ENCODE data around the gene ARRDC4.

ARRDC4 gene, protein sequence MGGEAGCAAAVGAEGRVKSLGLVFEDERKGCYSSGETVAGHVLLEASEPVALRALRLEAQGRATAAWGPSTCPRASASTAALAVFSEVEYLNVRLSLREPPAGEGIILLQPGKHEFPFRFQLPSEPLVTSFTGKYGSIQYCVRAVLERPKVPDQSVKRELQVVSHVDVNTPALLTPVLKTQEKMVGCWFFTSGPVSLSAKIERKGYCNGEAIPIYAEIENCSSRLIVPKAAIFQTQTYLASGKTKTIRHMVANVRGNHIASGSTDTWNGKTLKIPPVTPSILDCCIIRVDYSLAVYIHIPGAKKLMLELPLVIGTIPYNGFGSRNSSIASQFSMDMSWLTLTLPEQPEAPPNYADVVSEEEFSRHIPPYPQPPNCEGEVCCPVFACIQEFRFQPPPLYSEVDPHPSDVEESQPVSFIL

DNA sequence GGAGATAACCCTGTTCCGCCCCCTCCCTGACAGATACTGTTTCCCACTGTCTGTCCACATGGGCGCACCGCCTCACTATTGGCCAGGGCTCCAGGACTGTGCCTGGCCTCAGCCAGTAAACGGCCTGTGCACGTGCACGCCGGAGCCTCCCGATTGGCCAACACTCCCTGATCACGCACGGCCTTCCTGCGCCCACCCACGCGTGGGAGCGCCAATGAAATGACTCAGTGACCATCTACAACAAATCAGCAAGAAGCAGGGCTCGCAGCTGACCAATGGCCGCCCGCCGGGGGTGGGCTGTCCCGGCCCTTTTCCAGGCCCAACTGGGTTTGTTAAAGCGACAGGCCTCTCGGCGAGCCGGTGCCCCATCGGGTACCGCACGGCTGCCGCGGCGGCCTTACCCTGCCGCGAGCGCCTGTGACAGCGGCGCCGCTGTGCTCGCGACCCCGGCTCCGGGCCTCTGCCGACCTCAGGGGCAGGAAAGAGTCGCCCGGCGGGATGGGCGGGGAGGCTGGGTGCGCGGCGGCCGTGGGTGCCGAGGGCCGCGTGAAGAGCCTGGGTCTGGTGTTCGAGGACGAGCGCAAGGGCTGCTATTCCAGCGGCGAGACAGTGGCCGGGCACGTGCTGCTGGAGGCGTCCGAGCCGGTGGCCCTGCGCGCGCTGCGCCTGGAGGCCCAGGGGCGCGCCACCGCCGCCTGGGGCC lies at the start of gene ARRDC4:
TSS of gene ARRDC4 (plus strand) at position 340 of the 703 bp plus-strand sequence. CDS start at position 499, 159 bp downstream.
- TF ChIP-seq, protein P1, sequence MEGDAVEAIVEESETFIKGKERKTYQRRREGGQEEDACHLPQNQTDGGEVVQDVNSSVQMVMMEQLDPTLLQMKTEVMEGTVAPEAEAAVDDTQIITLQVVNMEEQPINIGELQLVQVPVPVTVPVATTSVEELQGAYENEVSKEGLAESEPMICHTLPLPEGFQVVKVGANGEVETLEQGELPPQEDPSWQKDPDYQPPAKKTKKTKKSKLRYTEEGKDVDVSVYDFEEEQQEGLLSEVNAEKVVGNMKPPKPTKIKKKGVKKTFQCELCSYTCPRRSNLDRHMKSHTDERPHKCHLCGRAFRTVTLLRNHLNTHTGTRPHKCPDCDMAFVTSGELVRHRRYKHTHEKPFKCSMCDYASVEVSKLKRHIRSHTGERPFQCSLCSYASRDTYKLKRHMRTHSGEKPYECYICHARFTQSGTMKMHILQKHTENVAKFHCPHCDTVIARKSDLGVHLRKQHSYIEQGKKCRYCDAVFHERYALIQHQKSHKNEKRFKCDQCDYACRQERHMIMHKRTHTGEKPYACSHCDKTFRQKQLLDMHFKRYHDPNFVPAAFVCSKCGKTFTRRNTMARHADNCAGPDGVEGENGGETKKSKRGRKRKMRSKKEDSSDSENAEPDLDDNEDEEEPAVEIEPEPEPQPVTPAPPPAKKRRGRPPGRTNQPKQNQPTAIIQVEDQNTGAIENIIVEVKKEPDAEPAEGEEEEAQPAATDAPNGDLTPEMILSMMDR (IDR thresholded peaks at IDR 0.05; ENCODE audit: extremely low read depth, insufficient read depth, missing control alignments) = no peak
- in situ Hi-C loops (cut with MboI; ENCODE audit: low pct_unique_long_range_greater_than_20kb, low sequenced_read_pairs, unreplicated experiment) = no loop called here
- DNase-seq (ENCODE audit: low spot score) = peak; percentile 31

DNA sequence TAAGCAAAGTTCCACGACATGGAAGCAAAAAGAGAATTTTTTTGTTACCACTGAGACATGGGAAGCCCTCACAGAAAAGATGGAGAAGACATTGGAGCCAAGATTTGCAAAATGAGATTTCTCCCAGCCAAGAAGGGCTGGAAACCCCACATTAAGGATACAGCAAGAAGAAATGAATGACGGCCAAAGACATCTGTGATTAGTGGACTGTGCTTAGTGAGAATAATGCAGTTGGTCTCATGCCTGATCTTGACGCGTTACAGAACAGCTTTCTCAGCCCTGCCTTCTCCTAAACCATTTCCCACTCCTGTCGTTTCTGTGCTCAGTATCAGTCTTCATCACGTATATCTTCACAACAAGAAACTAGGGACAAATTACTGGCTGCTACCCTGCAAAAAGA lies 45.8 kb upstream of the ARRDC4 start:
- in situ Hi-C loops (cut with MboI; ENCODE audit: low pct_unique_long_range_greater_than_20kb, low sequenced_read_pairs, unreplicated experiment) = loop anchor here (25.0 kb wide), 1 partner anchor 498 kb away; no protein-coding TSS in a partner anchor
- TF ChIP-seq, protein P1 (IDR thresholded peaks at IDR 0.05; ENCODE audit: extremely low read depth, insufficient read depth, missing control alignments) = no peak
- DNase-seq (ENCODE audit: low spot score) = no peak

DNA sequence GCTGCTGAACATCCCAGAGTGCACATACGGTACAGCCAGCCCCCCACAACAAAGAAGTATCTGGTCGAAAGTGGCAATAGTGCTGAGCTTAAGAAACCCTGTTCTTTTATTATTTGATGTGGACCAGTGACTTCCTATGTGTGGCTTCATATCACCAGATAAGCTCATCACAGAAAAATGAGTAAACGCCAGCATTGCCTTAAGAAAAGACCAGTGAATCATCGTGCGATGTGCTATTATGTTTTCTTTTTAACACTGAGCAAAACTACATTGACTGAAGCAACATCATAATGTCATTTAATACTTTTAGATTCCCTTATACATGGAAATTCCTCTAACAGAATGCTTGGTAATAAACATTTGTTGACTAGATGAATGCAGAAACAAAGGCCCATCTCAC lies 45.2 kb upstream of the ARRDC4 start:
- TF ChIP-seq, protein P1 (IDR thresholded peaks at IDR 0.05; ENCODE audit: extremely low read depth, insufficient read depth, missing control alignments) = no peak
- no peak for DNase-seq (ENCODE audit: low spot score)
- in situ Hi-C loops (cut with MboI; ENCODE audit: low pct_unique_long_range_greater_than_20kb, low sequenced_read_pairs, unreplicated experiment) = loop anchor here (25.0 kb wide), 1 partner anchor 497 kb away; no protein-coding TSS in a partner anchor

DNA sequence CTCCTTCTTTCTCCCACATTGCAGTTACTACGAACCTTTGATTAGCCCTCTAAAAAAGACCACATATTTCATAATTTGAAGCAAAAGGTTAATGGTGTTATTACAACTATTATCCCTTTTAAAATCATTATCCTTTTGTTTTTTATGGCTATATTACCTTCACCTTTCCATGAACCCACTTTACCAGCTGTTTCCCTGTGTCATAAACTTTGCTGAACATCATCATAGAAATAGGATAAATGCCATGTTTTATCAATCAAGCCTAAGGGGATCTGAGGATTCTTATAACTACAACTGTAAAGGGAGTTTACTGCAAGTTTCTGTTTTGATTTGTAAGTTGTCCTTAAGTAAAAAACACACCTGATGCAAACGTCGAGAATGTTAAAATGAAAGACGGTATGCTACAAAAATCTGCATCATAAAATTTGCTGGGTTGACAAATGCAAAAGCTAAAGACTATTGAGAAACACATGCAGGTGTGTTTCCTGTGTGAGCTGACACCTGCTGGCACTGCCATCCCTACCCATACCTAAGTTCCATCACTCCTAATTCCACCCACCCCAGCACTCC lies 39.1 kb upstream of the ARRDC4 start:
- in situ Hi-C loops (cut with MboI; ENCODE audit: low pct_unique_long_range_greater_than_20kb, low sequenced_read_pairs, unreplicated experiment) = loop anchor here (25.0 kb wide), 1 partner anchor 491 kb away; no protein-coding TSS in a partner anchor
- TF ChIP-seq, protein P1 (IDR thresholded peaks at IDR 0.05; ENCODE audit: extremely low read depth, insufficient read depth, missing control alignments) = no peak

DNA sequence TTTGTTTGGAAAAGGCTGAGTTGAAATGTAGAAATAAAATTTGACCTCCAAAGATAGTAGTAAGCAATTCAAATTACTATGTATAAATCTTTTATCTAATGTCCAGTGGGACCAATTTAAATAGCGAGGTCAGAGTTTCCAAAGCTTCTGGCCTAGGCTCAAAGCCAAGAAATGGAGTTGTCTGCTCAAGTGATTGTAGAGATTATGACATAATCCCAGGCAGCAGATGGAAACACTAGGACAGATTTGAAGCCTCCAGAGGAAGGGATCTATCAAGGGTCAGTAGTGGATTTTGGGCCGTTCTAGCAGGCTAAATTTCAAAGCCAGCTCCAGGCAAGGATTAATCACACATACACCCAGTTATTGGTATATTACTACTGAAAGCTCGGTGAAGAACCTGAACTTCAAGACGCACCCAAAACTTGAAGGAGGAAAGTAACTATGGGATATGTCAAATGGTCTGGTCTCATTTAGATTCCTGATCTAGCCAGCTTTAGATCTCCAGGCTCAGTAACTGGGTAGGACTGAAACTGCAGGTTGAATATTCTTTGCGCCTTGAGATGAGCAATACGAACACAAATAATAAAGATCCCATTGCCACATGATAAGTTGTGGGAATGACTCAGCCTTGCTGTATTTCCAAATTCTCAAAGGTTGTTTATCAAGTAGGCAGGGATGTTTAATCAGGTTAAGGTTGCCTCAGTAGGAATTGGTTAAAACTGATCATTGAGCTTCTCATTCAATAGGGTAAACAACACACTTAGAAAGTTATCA lies 30.9 kb upstream of the ARRDC4 start:
- TF ChIP-seq, protein P1 (IDR thresholded peaks at IDR 0.05; ENCODE audit: extremely low read depth, insufficient read depth, missing control alignments) = no peak
- in situ Hi-C loops (cut with MboI; ENCODE audit: low pct_unique_long_range_greater_than_20kb, low sequenced_read_pairs, unreplicated experiment) = no loop called here
- DNase-seq (ENCODE audit: low spot score) = no peak

More for the DNA sequence above, 39.1 kb upstream of the ARRDC4 start:
- DNase-seq (ENCODE audit: low spot score) = no peak

DNA sequence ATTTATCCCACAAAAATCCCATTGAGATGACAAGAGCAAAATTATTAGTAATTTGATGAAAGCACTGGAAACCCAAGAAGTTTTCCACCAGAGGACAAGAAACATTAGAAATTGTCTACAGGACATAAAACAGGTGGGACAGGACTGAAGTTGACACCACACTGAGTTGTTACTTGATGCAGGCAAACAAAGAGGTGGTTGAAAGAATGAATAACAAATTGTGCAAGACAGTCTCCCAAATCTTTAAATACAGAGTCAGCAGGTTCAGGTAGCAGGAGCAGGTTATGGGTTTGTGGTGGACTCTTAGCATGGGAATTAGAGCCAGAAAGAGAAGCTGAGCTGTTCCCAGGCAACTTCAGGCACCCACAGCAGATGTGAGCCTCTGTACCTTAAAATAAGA lies 30.3 kb upstream of the ARRDC4 start:
- TF ChIP-seq, protein P1 (IDR thresholded peaks at IDR 0.05; ENCODE audit: extremely low read depth, insufficient read depth, missing control alignments) = no peak
- no peak for DNase-seq (ENCODE audit: low spot score)
- in situ Hi-C loops (cut with MboI; ENCODE audit: low pct_unique_long_range_greater_than_20kb, low sequenced_read_pairs, unreplicated experiment) = no loop called here

Data from GM13977 (cell line).